GM18870 (cell line): ENCODE data around the gene FAM193A.
"Not testable (repeated sequence)": the region's sequence is repeated elsewhere in the genome, so short reads cannot be mapped to it uniquely, and the experiment has no call there.

Source experiments
- ATAC-seq: cut with Tn5 transposase; IDR thresholded peaks from one replicate; pipeline ENCODE4 v1.9.1; 2021; ENCODE audit warnings: moderate library complexity; ENCODE audit not compliant: unreplicated experiment

Gene FAM193A

GRCh38 chr4:2536193-2537010, at the start of gene FAM193A:
Gene FAM193A (plus strand): TSS chr4:2536647. CDS start chr4:2536916, 269 bp downstream.
- peak; percentile 80 for ATAC-seq

- no peak for ATAC-seq
Observed at GRCh38 chr4:2486981-2487380, 49.5 kb upstream of the FAM193A start.

- peak; percentile 54 for ATAC-seq
Observed at GRCh38 chr4:2487632-2488031, 48.8 kb upstream of the FAM193A start.

GRCh38 chr4:2489081-2489805, 47.2 kb upstream of the FAM193A start:
- no peak for ATAC-seq

- no peak for ATAC-seq
Observed at GRCh38 chr4:2489841-2490552, 46.5 kb upstream of the FAM193A start.

GRCh38 chr4:2492970-2493369, 43.5 kb upstream of the FAM193A start:
- ATAC-seq, result no peak

GRCh38 chr4:2494992-2495391, 41.5 kb upstream of the FAM193A start:
- ATAC-seq, result no peak

GRCh38 chr4:2497324-2497723, 39.1 kb upstream of the FAM193A start:
- ATAC-seq, result no peak

GRCh38 chr4:2497931-2498330, 38.5 kb upstream of the FAM193A start:
- peak; percentile 81 for ATAC-seq

GRCh38 chr4:2500547-2500946, 35.9 kb upstream of the FAM193A start:
- ATAC-seq, result no peak

- no peak for ATAC-seq
Observed at GRCh38 chr4:2501034-2501594, 35.3 kb upstream of the FAM193A start.

GRCh38 chr4:2503809-2504208, 32.6 kb upstream of the FAM193A start:
- ATAC-seq, result no peak

GRCh38 chr4:2507259-2507658, 29.2 kb upstream of the FAM193A start:
- ATAC-seq, result no peak

GRCh38 chr4:2507855-2508254, 28.6 kb upstream of the FAM193A start:
- no peak for ATAC-seq

- ATAC-seq, result no peak
Observed at GRCh38 chr4:2510351-2511259, 25.8 kb upstream of the FAM193A start.

GRCh38 chr4:2511645-2512131, 24.8 kb upstream of the FAM193A start:
- ATAC-seq, result no peak

GRCh38 chr4:2512396-2513135, 23.9 kb upstream of the FAM193A start:
- no peak for ATAC-seq

- ATAC-seq, result not testable (repeated sequence)
Observed at GRCh38 chr4:2514193-2514592, 22.3 kb upstream of the FAM193A start.

- not testable (repeated sequence) for ATAC-seq
Observed at GRCh38 chr4:2514944-2515343, 21.5 kb upstream of the FAM193A start.
